Activated T-cell treated with anti-CD3 and anti-CD28 coated beads for 24 hours (primary cell): Measurements from ENCODE around the gene LARP1.

Source experiments
- DNase-seq: peaks from one replicate; pipeline ENCODE4 v3.0.0-alpha.2; 2020; ENCODE audit warnings: low read depth

LARP1 gene

DNA sequence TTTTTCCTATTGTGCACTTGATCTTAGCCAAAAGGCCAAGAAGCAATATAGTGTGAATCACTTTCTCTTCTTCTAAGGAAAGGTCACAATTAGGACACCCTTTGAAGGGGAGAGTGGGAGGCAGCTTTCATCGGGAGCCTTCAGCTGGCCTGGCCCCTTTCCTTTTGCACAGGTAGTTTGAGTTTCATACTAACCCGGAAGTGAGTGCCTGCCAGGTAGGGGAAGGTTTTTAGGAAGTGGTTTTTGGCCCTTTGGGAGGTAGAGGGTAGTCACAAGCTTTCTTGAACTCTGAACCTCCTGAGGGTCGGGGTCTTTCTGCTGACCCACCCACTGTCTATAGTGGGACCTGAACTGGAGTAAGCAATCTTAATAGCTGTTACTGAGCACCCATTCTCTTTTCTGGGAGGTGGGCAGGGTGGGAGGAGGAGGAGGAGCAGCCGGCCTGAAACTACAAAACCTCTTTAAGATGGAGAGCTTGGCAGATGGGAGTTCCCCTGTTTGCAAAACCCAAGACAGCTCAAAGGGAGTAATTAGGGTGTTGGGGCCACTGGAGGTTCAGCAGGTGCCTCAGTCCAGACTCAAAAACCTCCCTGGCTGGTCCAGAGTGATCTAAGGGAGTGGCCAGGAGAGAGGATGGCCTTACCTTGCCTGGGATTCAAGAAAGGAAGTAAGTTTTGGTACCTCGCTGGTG, 6.0 kb downstream of the LARP1 start:
- DNase-seq, result no peak

DNA sequence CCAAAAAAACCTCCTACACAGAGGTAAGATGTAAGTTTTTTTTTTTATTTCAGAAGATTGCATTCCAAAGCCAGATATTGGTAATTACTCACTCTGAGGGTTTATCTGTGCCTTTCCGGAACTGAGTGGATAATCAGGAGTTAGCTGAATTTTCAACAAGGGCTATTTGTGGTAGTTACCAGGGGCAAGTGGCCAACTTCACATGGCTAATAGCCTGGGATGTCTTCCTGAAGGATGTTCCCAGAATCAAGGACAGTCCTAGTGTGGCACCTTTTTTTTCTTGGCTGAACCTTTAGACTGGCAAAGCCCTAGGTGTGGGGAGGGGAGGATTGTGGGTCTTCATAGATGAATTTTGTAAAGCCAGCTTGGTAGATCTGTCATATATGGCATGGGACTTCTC, 7.1 kb downstream of the LARP1 start:
- DNase-seq, result no peak

DNA sequence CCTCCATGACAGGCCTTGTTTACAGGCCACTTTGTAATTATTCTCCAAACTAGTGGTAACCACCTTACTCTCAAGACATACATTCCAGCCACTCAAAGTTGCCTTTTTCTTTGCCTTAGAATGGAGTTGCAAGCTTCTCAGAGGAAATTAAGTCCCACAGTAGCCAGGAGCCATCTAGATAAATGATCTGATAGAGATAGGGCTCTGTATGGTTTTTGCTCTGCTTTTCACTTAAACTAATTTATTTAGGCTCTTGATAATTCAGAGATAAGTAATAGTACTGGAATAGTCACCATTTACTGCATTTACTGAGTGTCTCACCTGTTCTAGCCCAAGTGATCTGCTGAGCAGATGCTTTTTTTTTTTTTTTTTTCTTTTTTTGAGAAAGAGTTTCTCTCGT, 7.5 kb downstream of the LARP1 start:
- no peak for DNase-seq

DNA sequence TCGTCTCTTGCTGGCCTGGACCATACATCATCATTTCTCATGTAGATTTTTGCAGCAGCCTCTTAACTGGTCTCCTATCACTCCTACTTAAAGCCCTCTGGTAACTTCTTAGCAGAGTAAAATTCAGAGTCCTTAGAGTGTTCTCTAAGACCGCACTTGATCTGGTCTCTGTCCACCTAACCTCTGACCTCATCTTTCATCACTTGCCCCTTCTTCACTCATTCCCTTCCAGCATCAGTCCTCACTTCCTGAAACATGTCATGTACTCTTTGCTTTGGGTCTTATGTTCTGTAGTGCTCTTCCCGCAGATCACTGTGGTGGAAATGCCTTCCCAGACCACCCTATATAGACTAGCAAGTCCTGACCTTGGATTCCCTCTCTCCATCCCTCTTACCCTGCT, 9.8 kb downstream of the LARP1 start:
- no peak for DNase-seq

DNA sequence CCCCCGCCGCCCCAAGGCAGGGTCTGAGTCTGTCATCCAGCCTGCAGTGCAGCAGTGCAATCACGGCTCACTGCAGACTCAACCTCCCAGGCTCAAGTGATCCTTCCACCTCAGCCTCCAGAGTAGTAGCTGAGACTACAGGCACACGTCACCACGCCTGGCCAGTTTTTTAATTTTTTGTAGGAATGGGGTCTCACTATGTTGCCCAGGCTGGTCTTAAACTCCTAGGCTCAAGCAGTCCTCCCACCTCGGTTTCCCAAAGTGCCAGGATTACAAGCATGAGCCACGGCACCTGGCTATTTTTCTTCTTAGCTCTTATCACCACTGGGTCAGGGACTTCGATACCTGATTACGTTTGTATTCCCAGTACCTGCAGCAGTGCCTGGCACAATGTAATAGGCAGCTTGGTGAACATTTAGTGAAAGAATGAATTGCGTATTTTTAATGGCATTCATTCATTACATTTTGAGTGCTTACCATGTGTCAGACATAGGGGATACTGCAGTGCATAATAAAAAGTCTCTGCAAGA, 10.3 kb downstream of the LARP1 start:
- no peak for DNase-seq

DNA sequence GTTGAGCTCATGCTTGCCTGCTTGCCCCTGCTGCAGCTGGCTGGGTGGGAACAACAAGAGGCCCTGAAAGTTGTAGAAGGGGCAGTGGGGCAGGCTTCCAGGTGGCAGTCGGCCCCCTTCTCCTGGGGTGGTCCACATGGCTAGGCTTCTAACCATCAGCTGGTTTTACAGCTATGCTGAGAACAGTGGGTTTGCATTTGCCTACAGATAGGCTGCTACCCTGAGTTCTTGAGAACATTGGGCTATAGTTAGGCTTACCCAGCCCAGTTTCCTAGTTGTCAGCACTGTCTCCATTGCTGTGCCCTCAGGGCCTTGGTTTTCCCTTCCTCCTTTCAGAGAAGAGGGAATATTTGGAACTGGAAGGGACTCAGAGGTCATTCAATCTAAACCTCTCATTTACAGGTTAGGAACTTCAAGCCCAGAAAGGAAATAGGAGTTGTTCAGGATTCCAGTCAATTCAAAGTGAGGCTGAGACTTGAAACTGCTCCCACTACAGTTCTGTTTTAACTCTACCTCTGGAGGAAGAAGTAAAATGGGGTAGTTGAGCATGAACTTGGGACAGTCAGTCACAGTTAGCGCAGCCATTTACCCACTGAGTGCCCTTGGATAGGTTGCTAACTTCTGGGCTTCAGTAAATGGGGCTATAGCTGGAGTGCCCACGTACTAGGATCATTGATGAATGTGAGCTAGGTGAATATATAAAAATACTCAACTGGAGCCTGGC, 11.5 kb downstream of the LARP1 start:
- no peak for DNase-seq

DNA sequence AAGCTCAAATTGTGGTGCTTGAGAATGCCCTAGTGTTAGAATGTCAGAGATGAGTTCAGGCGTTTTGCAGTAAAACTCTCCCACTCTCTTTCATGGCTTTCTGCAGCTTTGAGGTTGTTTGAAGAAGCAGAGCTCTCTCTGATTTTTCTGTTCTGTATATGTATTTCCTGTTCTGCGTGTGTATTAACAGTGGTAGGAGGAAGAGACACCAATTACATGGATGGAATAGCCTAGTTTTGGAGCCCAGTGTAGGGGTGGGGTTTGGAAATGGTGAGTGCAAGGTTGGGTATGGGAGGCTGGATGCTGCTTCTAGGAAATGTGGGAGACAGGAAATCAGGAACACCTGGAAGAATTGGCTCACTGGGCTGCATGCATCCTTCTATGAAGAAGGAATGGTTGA, 12.4 kb downstream of the LARP1 start:
- no peak for DNase-seq

DNA sequence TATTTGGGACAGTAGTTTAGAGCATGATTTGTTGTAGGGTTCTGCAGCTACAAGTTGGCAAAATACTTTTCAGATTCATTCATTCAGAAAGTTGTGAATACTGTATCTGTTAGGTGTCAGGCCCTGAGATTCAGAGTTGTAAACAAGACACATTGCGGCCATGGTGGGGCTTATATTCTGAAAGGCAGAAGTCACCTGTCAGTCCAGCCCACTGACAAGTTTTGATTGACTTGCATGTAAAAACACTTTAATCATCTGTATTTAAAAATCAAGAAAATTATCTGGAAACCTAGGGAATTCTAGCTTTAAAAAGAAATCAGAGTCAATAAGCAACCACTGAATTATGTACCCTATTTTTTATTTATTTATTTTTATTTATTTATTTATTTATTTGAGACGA, 13.0 kb downstream of the LARP1 start:
- DNase-seq, result no peak

DNA sequence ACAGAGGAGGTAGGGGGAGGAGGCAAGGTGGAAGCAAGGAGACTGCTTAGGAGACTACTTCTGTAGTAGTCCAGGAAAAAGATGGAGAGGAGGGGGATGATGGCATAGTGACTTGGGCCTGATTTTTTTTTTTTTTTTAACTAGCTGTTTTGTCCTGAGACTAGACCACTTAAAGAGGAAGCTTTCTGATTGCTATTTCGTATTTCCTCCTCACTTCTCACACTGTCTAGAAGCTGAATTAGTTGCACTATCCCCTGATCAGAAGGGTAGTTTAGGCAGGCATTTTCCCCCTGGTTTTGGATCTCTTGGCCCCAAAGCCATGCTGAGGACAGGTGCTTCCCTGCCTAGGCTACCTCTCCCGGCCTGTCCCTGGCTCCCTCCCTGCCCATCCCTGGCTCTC, 14.9 kb downstream of the LARP1 start:
- no peak for DNase-seq

DNA sequence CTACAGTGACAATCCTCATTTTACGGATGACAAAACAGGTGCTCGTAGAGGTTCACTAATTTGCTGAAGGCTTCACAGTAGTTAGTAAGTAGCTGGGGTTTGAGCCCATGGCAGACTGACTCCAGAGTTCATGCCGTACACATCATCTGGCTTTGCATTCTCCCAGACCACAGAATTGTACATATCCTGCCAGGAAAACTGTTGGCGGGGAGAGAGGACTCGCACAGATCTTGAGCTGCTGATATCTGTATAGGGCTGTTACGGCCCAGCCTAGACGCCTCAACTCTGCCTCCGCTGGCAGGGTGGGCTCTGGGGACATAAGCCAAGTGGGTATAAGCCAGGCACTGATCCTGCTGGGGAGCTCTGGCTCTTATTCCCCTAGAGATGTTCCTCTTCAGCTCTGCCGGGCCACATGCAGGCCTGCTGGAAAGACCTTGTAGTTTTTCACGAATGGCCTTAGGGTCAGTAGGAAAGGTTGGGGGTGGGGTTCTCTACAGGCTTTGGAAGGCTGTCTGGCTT, 16.3 kb downstream of the LARP1 start:
- no peak for DNase-seq

DNA sequence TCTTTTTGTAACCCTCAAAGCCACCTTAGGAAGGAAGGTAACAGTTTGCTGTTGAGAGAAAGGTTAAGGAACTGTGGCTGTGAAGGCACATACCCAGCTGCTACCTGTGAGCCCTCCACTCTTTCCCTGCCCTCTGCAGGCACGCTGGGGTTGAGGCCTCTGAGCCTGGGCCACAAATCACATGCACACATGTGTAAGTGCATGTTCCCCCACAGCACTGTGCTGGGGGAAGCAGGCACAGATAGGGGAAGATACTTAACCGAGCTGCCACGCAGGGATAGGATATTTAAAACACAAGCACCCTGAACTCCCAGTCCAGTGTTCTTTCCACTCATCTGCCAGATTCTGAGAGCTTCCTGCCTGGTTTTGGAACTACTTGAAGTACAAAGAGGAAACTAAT, 18.1 kb downstream of the LARP1 start:
- no peak for DNase-seq

DNA sequence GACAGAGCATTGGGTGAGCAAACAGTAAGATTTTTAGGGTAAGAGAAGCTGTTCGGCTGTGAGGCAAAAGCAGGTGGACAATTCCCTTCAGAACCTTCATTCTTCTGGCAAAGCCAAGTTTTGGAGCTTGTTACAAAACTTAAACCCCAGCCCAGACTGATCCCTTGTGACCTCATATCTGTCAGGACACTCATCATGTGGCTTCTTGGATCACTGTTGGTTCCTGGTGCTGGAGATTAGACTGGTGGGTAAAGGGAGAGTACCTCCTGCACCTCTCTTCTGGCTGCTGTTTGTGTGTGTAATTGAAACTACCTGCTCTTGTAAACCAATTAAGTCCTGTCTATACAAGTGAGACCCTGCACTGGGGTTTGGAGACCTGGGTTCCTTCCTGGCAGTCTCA, 21.0 kb downstream of the LARP1 start:
- DNase-seq, result no peak

DNA sequence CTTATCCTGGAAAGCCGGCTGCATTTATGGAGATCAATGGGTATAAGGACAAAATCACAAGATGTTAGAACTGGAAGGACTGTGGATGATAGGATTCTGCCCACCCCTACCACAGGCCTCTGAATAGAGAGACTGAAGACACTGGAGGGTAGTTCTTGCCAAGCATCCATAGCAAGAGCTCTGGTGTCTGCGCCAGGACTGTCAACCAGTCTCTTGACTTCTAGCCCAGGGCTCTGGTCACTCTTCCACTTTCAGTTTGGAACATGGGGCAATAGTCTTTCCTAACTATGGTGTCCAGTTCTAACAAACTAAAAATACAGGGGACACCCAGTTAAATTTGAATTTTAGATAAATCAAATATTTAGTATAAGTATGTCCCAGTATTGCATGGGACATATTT, 23.4 kb downstream of the LARP1 start:
- no peak for DNase-seq

DNA sequence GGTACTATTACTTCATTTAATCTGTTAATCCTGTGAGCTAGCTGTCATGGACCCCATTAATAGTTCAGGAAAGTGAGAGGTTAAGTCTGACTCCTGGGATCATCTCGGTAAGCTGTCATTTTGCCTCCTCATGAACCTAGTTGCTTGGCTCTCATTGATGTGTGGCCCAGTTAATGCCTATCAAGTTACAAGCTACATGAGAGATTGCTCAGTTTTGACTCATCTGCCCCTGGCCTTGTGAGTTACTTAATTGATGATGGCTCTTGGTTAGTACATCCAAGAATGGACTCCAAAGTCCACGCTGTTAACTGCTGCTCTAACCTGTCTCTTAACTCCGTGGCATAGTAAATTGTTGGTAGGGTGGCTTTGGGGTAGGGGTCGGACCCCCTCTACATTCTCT, 23.9 kb downstream of the LARP1 start:
- DNase-seq, result no peak

DNA sequence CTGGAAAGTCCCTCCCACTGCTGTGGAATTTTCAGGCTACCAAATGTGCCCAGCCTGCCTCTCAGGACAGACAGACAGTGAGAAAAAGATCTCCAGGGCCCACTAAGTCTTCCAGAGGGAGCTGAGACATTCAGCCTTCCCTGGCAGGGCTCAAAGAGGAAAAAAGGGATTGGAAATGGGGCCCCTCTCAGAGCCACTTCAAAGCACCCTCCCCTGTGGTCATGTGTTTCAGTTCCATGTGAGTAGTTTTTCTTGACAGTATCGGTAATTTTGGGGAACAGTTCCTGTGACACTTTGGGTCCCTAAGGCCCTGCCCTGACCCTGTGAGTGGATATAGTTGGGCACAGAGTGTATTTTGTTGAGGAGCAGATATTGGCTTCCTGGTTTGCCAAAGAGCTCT, 25.0 kb downstream of the LARP1 start:
- no peak for DNase-seq

DNA sequence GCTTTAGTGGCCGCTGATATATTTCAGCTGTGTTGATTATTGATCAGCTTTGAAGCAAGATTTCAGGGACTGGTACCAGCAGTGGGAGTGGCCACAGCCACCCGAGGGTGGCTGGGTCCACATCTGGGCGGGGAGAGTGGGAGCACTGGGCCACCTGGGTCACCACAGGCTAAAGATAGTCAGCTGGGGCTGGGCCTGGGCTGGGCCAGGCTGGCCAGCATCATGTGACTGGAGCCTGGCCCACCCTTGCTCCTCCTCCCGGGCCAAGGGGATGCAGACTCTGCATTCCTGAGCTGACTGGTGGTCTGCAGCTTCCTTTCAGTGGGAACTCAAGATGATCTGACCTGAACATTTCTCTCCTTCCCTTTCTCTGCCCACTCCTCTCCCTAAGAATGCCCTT, 27.1 kb downstream of the LARP1 start:
- DNase-seq, result no peak

DNA sequence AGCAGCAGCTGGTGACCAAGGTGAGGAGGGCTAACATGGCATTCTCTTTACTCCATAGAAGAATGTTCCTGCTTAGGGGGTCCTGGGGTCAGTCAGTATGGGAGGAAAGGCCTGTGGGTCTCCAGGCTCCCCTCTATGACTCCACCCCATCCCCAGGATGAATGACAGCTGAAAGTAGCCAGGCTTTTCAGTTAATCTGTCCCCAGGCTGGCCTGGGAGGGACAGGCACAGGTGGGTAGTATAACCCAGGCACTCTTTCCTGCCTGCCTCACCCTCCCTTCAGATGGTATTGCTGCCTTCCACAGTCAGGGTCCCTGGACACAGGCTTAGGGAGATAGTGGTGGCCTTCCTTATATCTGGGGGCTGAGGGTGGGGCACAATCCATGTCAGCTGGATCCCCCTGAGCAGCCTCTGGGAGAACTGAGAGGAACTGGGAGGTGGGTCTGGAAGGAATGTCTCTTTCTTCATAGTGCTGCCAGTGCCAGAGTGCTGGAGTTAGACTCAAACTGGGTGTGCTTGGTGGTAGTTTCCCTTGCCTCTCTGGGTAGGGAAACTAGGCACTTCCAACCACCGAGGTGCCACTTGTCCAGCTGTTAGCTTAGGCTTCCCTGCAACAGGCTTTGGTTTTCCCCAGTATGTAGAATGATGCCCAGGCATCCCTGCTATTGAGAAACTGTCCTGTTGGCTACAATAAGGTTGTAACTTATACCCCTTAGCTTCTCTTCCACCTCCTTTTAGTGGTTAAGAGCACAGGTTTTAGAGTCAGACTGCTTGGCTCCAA, 27.8 kb downstream of the LARP1 start:
- no peak for DNase-seq

DNA sequence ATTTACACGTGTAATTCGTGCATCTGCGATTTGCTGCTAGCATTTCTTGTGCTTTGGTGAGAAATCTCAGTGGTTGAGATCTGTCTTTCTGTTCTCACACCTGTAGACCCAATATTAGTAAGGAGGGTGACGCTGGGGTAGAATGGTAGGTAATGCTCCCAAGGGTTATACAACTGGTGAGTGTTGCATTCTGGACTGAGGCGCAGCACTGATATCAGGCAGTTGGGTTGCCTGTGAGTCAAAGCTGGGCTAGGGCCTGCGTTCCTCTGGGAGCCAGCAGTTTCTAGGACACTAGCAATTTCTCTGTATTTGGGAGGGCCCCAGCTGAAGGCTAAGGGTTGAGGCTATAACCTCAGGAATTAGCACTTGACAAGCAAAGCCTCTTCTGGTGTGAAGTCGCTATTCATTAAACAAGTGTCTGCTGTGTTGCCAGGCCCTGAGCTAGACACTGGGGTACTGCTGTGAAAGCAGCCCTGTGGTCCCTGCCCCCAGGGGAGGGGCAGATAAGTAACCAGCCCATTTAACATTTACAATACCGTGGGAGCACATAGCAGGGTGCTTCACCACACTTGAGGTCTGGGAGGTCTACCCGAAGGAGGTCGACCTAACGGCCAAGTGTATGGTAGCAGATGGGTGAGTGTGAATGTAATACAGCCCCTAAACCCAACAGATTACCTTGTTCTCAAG, 28.7 kb downstream of the LARP1 start:
- no peak for DNase-seq

DNA sequence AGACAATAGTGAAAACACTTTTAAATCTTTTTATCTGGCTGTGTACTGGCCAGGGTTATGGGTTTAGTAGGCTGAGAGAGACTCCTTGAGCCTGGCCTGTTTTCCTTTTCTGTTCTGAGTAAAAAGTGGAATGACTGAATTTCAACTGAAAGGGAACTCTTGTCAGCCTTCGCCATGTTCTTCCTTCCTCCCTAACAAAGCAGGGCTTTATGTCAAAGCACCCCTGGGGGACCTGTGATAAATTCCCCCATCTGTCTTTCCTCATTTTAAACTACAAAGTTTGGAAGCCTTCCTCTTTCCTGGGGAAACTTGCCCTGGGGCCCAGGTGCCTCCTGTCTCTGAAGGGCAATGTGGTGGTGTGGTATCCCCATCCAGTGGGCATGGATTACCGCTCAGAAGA, 29.7 kb downstream of the LARP1 start:
- no peak for DNase-seq

DNA sequence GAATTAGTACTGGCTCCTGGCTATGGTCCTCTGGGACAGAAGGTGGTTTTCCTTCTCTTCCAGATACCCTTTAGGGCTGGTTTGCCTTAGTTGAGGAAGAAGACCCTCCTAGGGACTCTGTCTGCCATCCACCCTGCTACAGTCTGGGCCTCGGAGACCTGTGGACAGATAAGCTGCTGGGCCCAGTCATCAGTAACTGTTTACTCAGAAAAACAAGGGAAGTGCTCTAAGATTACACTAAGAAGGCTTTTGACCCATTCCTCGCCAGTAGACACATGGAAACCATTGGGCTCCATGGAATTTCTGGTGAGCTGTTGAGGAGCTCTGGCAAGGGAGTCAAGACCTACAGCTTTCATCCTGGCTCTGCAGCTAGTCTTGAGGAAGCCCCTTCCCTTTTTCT, 31.2 kb downstream of the LARP1 start:
- no peak for DNase-seq

DNA sequence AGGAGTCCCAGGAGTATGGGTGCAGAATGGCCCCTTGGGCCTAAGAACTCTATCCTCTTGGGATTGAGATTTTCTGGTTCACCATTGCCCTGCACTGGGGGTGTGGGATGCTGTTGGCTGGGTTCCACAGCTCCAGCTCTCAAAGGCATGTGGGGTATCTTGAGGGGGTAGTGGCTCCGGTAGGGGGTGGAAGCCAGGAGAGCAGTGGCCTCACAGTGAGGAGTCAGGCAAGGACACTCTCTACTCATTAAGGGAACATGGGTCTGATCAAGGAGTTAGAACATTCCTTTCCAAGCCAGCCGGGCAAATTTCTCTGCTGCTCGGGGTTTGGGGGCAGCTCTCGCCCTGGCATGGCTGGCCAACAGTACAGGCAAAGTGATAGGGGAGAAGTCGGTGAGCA, 33.0 kb downstream of the LARP1 start:
- no peak for DNase-seq

DNA sequence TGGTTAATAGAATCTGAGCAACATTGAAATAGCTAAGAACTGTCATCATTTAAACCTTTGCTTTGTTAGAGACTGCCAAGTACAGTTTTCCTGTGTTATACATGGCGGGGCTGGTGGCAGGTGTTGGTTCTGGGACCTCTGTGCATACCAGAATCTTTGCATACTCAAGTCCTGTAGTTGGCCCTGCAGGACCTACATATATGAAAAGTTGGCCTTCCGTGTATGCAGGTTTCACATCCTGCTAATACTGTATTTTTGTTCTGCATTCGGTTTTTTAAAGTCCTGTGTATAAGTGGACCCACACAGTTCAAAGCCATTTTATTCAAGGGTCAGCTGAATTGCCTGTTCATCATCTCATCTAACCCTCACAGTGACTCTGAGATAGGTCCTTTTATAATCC, 36.4 kb downstream of the LARP1 start:
- no peak for DNase-seq
